Activated T-helper 2 cell treated with anti-CD3 and anti-CD28 coated beads, Interferon-gamma antibody, Interleukin-2, Interleukin-4, amounts not matched to agents 10 μg/mL and 5 μg/mL and 100 μg/mL, durations not matched to agents 14 hours and 24 hours and 36 hours (primary cell): ENCODE results near the gene CDH20. TPM values are rescaled to one million over a fixed set of nuclear protein-coding genes. Genes with fewer than 3 reads are reported as not detected.

ENCODE experiments used
- DNase-seq: peaks from one replicate; pipeline ENCODE4 v3.0.0; 2021; ENCODE audit warnings: low spot score
- H3K27ac Mint-ChIP-seq: one replicate; pipeline ENCODE4 v1.8.0; 2021; ENCODE audit warnings: mixed read lengths
- H3K27me3 Mint-ChIP-seq: one replicate; pipeline ENCODE4 v1.8.0; 2021; ENCODE audit warnings: low read depth, mixed read lengths
- H3K36me3 Mint-ChIP-seq: one replicate; pipeline ENCODE4 v1.8.0; 2021; ENCODE audit warnings: low read depth, mixed read lengths
- H3K4me1 Mint-ChIP-seq: one replicate; pipeline ENCODE4 v1.8.0; 2021; ENCODE audit warnings: low read depth, mixed read lengths
- H3K4me3 Mint-ChIP-seq: one replicate; pipeline ENCODE4 v1.8.0; 2021; ENCODE audit warnings: low read depth, mild to moderate bottlenecking, moderate library complexity, mixed read lengths
- H3K9me3 Mint-ChIP-seq: one replicate; pipeline ENCODE4 v1.8.0; 2021; ENCODE audit warnings: mixed read lengths
- intact Hi-C: fragments of 100-400 bp; cut with micrococcal nuclease; formaldehyde crosslinking; loops from one replicate; pipeline ENCODE4 v1.15.1; 2023
- total RNA-seq: library from RNA; stranded (reverse); gene quantifications from 2 replicates; pipeline ENCODE4 v1.2.3, GENCODE V29; 2022

CDH20 gene
- total RNA-seq, 1 donor from 2014 or later, result not detected

DNA sequence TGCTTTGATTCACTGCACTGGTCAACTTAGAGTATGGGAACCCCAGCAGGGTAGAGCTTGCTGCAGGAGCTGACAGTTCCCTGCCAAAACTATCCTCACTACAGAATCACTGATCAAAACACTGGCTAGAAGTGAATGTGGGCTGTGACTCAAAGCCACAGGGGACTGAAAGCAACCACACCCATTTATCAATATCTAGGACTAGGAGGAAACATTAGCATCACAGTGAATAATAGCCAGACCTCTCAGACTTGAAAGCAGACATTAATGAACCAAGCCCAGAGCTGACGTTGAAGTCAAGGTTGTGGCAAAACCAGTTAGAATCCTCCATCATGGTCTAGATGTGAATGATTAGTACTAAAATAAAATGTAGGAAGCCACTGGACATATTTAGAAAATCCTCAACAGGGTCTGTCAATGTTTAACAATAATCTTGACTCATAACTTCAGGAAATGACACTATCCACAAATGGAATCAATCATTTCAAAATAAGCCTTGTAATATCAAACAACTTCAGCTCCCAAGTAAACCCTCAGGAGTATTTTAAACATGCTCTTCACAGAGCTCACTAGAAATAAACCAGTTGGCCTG is 131.4 kb downstream of the CDH20 start:
- no peak overlapping the region for H3K4me3 Mint-ChIP-seq
- H3K27me3 Mint-ChIP-seq, result no peaks in the 10 kb centered on the region
- no peaks in the 10 kb centered on the region for H3K4me1 Mint-ChIP-seq
- H3K36me3 Mint-ChIP-seq, result no peaks in the 10 kb centered on the region
- H3K27ac Mint-ChIP-seq, result no peak overlapping the region
- intact Hi-C loops, result no loop called here
- no peak for DNase-seq
- no peaks in the 10 kb centered on the region for H3K9me3 Mint-ChIP-seq

DNA sequence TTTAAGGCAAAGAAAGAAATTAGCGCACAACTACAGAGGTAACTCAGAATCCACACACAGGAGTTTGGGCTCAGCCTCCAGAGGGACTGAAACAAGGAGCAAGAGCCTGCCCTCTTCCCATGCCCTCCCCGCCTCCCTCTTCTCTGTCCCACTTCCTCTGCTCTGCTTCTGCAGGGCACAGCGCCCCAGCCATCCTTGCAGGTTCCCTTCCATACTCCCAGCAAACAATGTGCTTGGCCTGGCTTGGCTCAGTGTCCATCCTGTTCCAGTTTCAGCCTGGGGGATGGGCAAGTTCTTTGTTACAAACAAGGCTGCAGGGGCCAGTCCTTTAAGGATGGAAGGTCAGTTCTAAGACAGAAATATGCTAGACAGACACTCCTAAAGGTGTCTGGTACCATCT is 133.5 kb downstream of the CDH20 start:
- DNase-seq, result no peak
- Mint-ChIP-seq H3K36me3 (no peaks in the 10 kb centered on the region), H3K4me3 (no peak overlapping the region), H3K27ac (no peak overlapping the region), H3K27me3 (no peaks in the 10 kb centered on the region), H3K9me3 (no peaks in the 10 kb centered on the region), H3K4me1 (no peaks in the 10 kb centered on the region)
- intact Hi-C loops, result no loop called here

DNA sequence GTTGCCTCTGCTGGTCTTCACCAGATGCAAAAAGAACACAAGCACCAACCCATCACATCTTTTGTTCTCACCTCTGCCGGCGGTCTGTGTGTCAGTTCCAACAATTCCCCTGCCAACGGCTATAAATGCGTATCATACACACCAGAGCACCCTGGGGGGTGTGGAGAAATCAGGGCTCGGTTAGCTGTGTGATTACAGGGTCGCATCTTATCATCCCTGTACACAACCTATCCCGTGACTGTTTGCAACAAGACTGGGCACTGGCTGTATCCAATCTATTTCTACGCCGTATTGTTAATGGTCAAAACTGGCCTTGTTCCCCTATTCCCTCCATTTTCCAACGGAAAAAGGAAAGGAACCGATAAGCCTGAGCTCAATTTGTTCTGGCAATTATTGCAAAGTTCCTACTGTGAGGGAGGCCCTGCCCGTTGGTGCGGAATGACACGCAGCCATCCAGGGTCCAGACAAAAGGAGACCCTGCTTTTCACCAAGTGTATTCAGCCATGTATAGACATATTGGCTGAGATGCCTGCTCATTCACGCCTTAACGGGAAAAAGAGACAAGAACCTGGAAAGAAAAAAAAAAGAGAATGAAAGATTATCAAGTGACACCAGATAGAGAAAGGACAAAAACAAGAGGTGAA is 136.9 kb downstream of the CDH20 start:
- Mint-ChIP-seq H3K27ac (no peak overlapping the region), H3K27me3 (no peaks in the 10 kb centered on the region), H3K36me3 (no peaks in the 10 kb centered on the region), H3K4me1 (no peaks in the 10 kb centered on the region), H3K4me3 (no peak overlapping the region), H3K9me3 (no peaks in the 10 kb centered on the region)
- DNase-seq, result no peak
- intact Hi-C loops, result no loop called here

DNA sequence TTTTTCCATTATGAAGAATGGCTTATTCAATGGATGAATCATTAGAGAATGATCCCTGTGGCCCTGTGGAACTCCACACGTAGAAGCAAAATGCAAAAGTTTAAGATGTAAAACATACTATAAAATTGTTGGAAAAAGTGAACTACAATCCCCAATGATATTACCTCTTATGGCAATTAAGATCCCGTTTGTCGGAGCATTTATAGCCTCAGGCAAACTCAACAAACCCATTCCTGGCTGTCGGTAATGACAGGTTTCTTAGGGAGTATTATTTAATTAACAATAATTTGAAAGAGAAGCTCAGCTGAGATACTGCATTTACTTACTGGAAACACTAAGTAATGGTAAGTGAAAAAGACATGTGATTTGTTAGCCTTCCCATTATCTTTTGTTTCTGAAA is 138.3 kb downstream of the CDH20 start:
- Mint-ChIP-seq H3K4me1 (no peaks in the 10 kb centered on the region), H3K27me3 (no peaks in the 10 kb centered on the region), H3K27ac (no peak overlapping the region), H3K36me3 (no peaks in the 10 kb centered on the region), H3K4me3 (no peak overlapping the region), H3K9me3 (no peaks in the 10 kb centered on the region)
- no peak for DNase-seq
- intact Hi-C loops, result no loop called here

DNA sequence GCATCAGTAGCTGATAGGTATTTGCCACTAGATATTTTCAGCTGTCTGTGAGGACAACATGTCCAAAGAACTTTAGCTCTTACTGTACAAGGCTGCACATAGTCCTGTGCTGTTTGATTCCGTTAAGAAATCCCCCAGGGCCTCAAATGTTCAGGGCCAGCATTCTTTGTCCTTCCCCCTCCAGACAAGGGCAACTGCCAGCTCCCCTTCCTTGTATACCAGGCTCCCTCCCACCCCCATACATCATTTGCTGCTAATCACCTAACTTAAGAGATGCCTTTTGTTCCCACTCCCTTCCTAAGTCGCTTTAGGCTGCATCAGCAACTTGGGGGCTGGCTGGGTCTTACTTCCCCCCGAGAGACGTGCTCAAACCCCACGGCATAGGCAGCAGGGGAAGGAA is 138.7 kb downstream of the CDH20 start:
- DNase-seq, result no peak
- no peak overlapping the region for H3K27ac Mint-ChIP-seq
- H3K36me3 Mint-ChIP-seq, result no peaks in the 10 kb centered on the region
- intact Hi-C loops, result no loop called here
- H3K27me3 Mint-ChIP-seq, result no peaks in the 10 kb centered on the region
- no peaks in the 10 kb centered on the region for H3K4me1 Mint-ChIP-seq
- H3K4me3 Mint-ChIP-seq, result no peak overlapping the region
- no peaks in the 10 kb centered on the region for H3K9me3 Mint-ChIP-seq

DNA sequence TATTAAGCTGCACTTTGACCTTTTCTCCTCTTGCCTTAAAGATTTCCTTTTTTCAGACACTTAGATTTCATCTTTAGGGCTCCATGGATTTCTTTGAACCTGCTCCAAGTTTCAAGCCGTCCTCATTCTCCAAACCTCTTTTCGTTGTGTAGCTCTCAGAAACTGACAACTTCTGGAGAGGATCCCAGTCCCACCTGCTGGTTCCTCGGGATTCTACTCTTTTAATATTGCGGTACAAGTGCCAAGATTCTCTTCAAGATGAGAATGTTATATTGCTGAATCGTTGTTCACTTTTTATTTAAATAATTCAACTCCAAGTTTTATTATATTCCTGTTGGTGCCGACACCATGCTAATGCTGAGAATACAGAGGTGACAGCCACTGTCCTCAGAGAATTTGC is 141.1 kb downstream of the CDH20 start:
- no peak for DNase-seq
- Mint-ChIP-seq H3K4me1 (no peaks in the 10 kb centered on the region), H3K27ac (no peak overlapping the region), H3K9me3 (no peaks in the 10 kb centered on the region), H3K27me3 (no peaks in the 10 kb centered on the region), H3K4me3 (no peak overlapping the region), H3K36me3 (no peaks in the 10 kb centered on the region)
- intact Hi-C loops, result no loop called here

DNA sequence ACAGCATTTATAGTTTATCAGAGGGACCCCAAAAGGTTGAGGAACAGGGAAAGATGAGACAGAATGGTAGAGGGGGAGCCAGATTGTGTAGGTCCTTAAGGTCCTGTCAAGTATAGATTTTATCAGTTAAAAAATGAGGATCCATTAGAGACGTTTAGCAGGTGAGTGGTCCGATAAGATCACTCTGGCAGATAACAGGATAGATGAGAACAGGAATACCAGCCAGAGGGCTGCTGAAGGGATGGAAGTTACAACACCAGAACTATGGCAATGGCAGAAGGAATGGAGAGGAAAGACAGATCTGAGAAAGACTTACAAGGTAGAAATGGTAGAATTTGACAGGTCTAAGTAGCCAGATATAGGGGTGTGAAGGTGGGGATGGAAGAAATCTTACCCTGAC is 141.7 kb downstream of the CDH20 start:
- Mint-ChIP-seq H3K27me3 (no peaks in the 10 kb centered on the region), H3K4me3 (no peak overlapping the region), H3K9me3 (no peaks in the 10 kb centered on the region), H3K4me1 (no peaks in the 10 kb centered on the region), H3K27ac (no peak overlapping the region), H3K36me3 (no peaks in the 10 kb centered on the region)
- intact Hi-C loops, result no loop called here
- no peak for DNase-seq

DNA sequence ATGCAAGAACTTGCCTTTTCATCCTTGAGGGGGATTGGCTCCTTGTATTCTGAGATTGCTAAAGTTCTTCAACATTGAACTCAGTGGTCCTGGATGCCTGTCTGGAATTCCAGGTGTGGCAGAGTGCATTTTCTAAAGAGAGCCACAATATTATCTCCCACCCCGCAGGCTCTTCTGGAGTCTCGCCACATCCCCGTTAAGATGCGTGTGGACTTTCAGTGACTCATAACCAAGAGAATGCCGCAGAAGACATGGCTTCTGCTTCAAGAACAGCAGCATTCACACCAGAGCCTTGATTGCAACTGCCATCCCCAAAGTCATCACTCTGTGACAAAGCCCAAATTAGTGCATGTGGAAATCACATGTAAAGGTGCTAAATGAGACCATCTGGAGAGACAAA is 142.7 kb downstream of the CDH20 start:
- intact Hi-C loops, result no loop called here
- Mint-ChIP-seq H3K36me3 (no peaks in the 10 kb centered on the region), H3K9me3 (no peaks in the 10 kb centered on the region), H3K27me3 (no peaks in the 10 kb centered on the region), H3K4me3 (no peak overlapping the region), H3K4me1 (no peaks in the 10 kb centered on the region), H3K27ac (no peak overlapping the region)
- DNase-seq, result no peak

DNA sequence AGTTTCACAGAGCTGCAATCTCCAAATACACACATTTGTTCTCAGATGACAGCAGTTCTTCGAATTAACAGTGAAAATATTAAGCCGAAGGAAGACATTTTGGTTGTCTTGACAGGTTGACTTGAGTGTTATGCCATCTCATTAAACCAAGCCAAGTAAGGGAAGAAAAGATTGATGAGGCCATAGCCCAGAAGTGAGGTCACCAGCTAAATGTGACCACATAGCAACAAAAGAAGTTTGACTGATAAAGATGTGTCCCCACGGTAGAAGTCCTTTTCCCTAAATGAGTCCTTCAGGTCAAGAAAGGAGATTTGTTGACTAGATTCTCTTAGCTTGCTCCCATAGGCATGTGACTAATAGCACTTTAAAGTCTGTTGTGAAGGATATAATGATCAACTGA is 156.1 kb downstream of the CDH20 start:
- Mint-ChIP-seq H3K27ac (no peak overlapping the region), H3K36me3 (no peaks in the 10 kb centered on the region)

DNA sequence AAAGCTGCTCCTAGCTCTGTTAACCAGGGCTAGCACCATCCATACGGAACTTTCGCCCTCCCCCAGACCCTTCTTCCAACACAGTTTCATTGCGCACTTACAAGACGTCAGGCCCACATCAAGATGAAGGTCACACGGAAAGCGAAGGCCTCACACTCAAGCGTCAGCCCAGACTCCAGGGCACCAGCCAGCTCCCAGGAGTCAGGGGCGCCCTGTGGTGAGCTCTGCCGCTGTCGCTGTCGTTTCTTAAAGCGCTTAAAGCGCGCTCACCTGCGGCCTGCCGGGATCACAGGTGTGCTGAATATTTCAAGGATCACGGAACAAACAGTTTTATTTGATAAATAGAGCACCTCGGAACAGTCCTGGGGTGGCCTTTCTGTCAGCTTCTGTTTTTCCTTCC is 163.1 kb downstream of the CDH20 start:
- H3K4me3 Mint-ChIP-seq, result no peak overlapping the region
- H3K36me3 Mint-ChIP-seq, result no peaks in the 10 kb centered on the region
- intact Hi-C loops, result no loop called here
- H3K4me1 Mint-ChIP-seq, result no peaks in the 10 kb centered on the region
- no peaks in the 10 kb centered on the region for H3K9me3 Mint-ChIP-seq
- peaks cover 1% of the 10 kb centered on the region for H3K27me3 Mint-ChIP-seq
- H3K27ac Mint-ChIP-seq, result no peak overlapping the region
- DNase-seq, result no peak

More for the DNA sequence above, 156.1 kb downstream of the CDH20 start:
- Mint-ChIP-seq H3K4me1 (no peaks in the 10 kb centered on the region), H3K4me3 (no peak overlapping the region), H3K9me3 (no peaks in the 10 kb centered on the region), H3K27me3 (no peaks in the 10 kb centered on the region)
- no peak for DNase-seq
- intact Hi-C loops, result no loop called here

DNA sequence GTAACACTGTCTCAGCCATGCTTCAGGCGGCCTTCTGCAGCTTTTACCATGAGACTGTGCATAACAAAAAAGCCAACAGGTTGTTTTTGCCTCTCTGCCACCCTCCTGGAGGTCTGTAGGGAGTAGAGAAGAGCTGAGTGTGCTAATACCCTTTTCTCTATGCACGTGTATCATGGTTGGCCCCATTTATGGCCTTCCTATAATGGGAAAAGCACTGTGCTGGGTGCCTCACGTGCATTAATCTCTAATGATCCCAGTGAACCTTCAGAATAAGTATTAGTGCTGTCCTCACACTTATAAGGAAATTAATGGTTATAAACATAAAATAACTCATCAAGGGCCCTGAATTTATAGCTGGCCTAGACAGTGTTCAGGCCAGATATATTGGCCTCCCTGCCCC is 164.2 kb downstream of the CDH20 start:
- Mint-ChIP-seq H3K9me3 (no peaks in the 10 kb centered on the region), H3K36me3 (no peaks in the 10 kb centered on the region), H3K27me3 (peaks cover 1% of the 10 kb centered on the region), H3K27ac (no peak overlapping the region), H3K4me1 (no peaks in the 10 kb centered on the region), H3K4me3 (no peak overlapping the region)
- intact Hi-C loops, result no loop called here
- no peak for DNase-seq

DNA sequence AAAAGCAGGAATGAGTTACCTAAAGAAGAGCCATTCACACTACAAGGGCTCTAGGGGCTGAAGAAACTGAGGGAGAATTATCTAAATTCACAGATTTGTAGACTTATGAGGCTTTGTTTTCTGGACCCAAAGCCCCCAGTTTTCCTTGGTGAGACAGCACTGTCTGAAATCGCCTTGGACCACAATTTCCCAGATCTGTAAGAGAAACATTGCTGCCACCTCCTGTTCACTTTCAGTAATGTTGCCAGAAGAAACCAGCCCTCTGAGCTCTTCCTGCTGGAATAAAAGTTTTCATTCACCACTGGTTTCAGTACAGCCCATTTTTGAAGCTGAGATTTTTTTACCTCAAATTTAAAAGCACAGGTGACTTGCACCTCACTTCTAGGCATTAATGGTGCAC is 169.2 kb downstream of the CDH20 start:
- H3K4me1 Mint-ChIP-seq, result no peaks in the 10 kb centered on the region
- intact Hi-C loops, result loop anchor here (2.0 to 5.0 kb wide), 2 partner anchors 180 to 415 kb away; no protein-coding TSS in a partner anchor
- H3K4me3 Mint-ChIP-seq, result no peak overlapping the region
- no peak for DNase-seq
- H3K36me3 Mint-ChIP-seq, result no peaks in the 10 kb centered on the region
- H3K27ac Mint-ChIP-seq, result no peak overlapping the region
- peaks cover 2% of the 10 kb centered on the region for H3K27me3 Mint-ChIP-seq
- H3K9me3 Mint-ChIP-seq, result no peaks in the 10 kb centered on the region

DNA sequence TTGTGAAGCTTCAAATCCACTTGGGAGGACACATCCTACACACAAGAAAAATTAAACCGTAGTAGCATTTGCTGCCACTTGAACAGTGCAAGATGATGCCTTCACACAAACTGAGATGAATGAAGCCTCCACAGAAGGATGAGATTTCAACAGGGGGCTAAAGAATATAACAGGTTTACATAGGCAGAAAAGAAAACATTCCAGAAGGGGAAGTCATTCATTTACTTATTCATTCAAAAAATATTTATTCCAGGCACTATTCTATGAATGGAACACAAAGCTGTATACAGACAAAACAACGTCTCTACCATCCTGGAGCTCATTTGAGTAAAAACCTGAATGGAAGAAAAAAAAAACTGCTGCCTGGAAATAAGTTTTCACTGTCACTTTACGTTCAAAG is 170.5 kb downstream of the CDH20 start:
- no peak for DNase-seq
- Mint-ChIP-seq H3K27ac (no peak overlapping the region), H3K4me1 (no peaks in the 10 kb centered on the region), H3K4me3 (no peak overlapping the region), H3K36me3 (no peaks in the 10 kb centered on the region), H3K9me3 (no peaks in the 10 kb centered on the region), H3K27me3 (peaks cover 2% of the 10 kb centered on the region)
- intact Hi-C loops, result loop anchor here (2.0 to 5.0 kb wide), 2 partner anchors 181 to 416 kb away; no protein-coding TSS in a partner anchor
